Natural killer cell (primary cell): ENCODE data around the gene SOCS7. TPM values are rescaled to one million over a fixed set of nuclear protein-coding genes. Genes with fewer than 3 reads are reported as not detected.

ENCODE experiments used
- ATAC-seq, 3 donors: fragments of 150-1000 bp in 2 of 3; fragments of 200-7000 bp in 1 of 3; cut with Tn5 transposase; 1 replicate in 1 of 3; 2 replicates in 2 of 3; pipeline ENCODE4 v1.10.0; 2021; ENCODE audit warnings: mild to moderate bottlenecking in 2 of 3, moderate library complexity in 2 of 3
- DNase-seq, 2 donors: peaks; one replicate each; pipeline versions ENCODE4 v3.0.0 to v3.0.0-alpha.2; 2013 to 2021; ENCODE audit warnings: mixed read lengths in 1 of 2
- H3K27ac ChIP-seq: one replicate; pipeline ENCODE4 v1.5.1; 2013; ENCODE audit warnings: mild to moderate bottlenecking, low read length
- H3K27me3 ChIP-seq: one replicate; pipeline ENCODE4 v1.6.1; 2013; ENCODE audit warnings: low read length; ENCODE audit not compliant: control insufficient read depth, insufficient read depth
- H3K36me3 ChIP-seq: one replicate; pipeline ENCODE4 v1.6.1; 2013; ENCODE audit warnings: low read length; ENCODE audit not compliant: control insufficient read depth, insufficient read depth
- H3K4me1 ChIP-seq: one replicate; pipeline ENCODE4 v1.6.1; 2013; ENCODE audit warnings: low read length; ENCODE audit not compliant: control insufficient read depth, insufficient read depth
- H3K4me3 ChIP-seq: one replicate; pipeline ENCODE4 v1.5.1; 2013; ENCODE audit warnings: low read length
- H3K9me3 ChIP-seq: one replicate; pipeline ENCODE4 v1.6.1; 2013; ENCODE audit warnings: low read length; ENCODE audit not compliant: control insufficient read depth, insufficient read depth
- H3K27ac Mint-ChIP-seq, 2 donors: one replicate each; pipeline ENCODE4 v1.8.0; 2022; ENCODE audit warnings: mild to moderate bottlenecking in 2 of 2, mixed read lengths in 2 of 2, moderate library complexity in 1 of 2
- H3K27me3 Mint-ChIP-seq, 2 donors: one replicate each; pipeline ENCODE4 v1.8.0; 2022; ENCODE audit warnings: low read depth in 2 of 2, mixed read lengths in 2 of 2
- H3K36me3 Mint-ChIP-seq: one replicate; pipeline ENCODE4 v1.8.0; 2022; ENCODE audit warnings: mixed read lengths
- H3K4me1 Mint-ChIP-seq, 2 donors: one replicate each; pipeline ENCODE4 v1.8.0; 2022; ENCODE audit warnings: mixed read lengths in 2 of 2
- H3K4me3 Mint-ChIP-seq: one replicate; pipeline ENCODE4 v1.8.0; 2022; ENCODE audit warnings: mild to moderate bottlenecking, moderate library complexity, mixed read lengths
- H3K9me3 Mint-ChIP-seq, 2 donors: one replicate each; pipeline ENCODE4 v1.8.0; 2022; ENCODE audit warnings: mixed read lengths in 2 of 2
- CTCF ChIP-seq: fragments of 200-600 bp; IDR thresholded peaks from one replicate; pipeline ENCODE4 v1.8.0; 2022; ENCODE audit warnings: antibody characterized with exemption
- WGBS: methylation state at CpG from one replicate; pipeline ENCODE4 v1.1.7; 2013; ENCODE audit warnings: missing lambda C conversion rate; ENCODE audit not compliant: insufficient coverage; 5-methylcytosine and 5-hydroxymethylcytosine counted together
- intact Hi-C: fragments of 100-400 bp; cut with micrococcal nuclease; formaldehyde crosslinking; loops from one replicate; pipeline ENCODE4 v1.14.2; 2022
- total RNA-seq, 4 donors: library from RNA; stranded (reverse); fragments of 120-200 nt in 1 of 4; gene quantifications; one replicate each; pipeline versions ENCODE4 v1.2.3 to v1.2.4, GENCODE V29; 2013 to 2022

The SOCS7 gene
- total RNA-seq, 3 donors from 2014 or later (not counting 1 experiment from before 2014, with no cell fraction given) = 13.6 to 31.8 (median 21.2) TPM

- no peak for TF ChIP-seq CTCF
- H3K27me3 Mint-ChIP-seq = peaks cover 0 to 4% of the 10 kb centered on the region in 2 donors
- WGBS = 78% methylated on average over 5 of the region's 5 CpGs
- no peaks in the 10 kb centered on the region for H3K9me3 Mint-ChIP-seq
- no peak overlapping the region for H3K27ac ChIP-seq
- no peaks in the 10 kb centered on the region for H3K36me3 ChIP-seq
- no peak overlapping the region for H3K27ac Mint-ChIP-seq
- no peak for DNase-seq
- H3K9me3 ChIP-seq = no peaks in the 10 kb centered on the region
- H3K4me3 ChIP-seq = no peak overlapping the region
- no peak for ATAC-seq
- no peaks in the 10 kb centered on the region for H3K4me1 ChIP-seq
- H3K27me3 ChIP-seq = no peaks in the 10 kb centered on the region
- H3K36me3 Mint-ChIP-seq = no peaks in the 10 kb centered on the region
- intact Hi-C loops = no loop called here
- H3K4me1 Mint-ChIP-seq = no peaks in the 10 kb centered on the region
- H3K4me3 Mint-ChIP-seq = no peak overlapping the region
These were observed 10.5 kb upstream of the SOCS7 start for GRCh38 chr17:38341035-38341721.

DNA sequence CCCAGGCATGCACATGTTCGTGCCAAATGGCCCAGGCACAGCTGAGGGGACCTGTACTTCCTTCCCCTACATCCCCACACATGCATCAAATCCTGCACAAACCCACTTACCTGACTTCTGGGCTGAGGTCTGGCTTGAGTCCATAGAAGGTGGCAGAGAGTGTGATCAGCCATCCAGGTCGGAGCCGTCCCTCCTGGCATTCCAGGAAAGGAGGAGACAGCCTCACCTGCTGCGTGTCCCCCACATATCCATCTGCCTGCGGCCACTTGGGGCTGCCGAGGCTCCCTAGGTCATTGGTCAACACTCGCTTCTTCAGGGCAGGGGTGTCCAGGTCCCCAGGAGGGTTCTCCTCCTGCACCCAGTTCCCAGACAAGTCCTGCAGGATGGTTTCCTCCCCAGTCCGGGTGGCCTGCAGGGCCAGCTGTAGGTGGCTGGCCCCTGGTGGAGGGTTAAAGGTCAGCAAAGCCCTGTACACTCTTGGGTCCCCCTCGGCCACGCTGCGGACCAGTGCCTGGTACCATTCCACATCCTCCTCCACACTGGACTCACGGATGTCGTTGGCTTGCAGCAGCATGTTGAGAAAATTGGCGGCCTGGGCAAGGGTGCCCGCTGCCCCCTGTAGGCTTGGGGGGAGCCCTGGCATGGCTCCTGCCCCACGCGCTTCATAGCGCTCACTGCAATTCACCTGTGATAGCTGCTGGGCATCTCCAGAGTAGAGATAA lies 8.6 kb upstream of the SOCS7 start:
- no peaks in the 10 kb centered on the region for H3K4me1 ChIP-seq
- no peak overlapping the region for H3K27ac ChIP-seq
- TF ChIP-seq CTCF = no peak
- H3K4me3 ChIP-seq = no peak overlapping the region
- intact Hi-C loops = no loop called here
- no peaks in the 10 kb centered on the region for H3K9me3 Mint-ChIP-seq
- DNase-seq (no peak), ATAC-seq (no peak)
- H3K27me3 Mint-ChIP-seq = peaks cover 0 to 4% of the 10 kb centered on the region in 2 donors
- no peaks in the 10 kb centered on the region for H3K4me1 Mint-ChIP-seq
- H3K27ac Mint-ChIP-seq = no peak overlapping the region
- no peaks in the 10 kb centered on the region for H3K36me3 Mint-ChIP-seq
- no peaks in the 10 kb centered on the region for H3K9me3 ChIP-seq
- no peak overlapping the region for H3K4me3 Mint-ChIP-seq
- no peaks in the 10 kb centered on the region for H3K27me3 ChIP-seq
- WGBS = 85% methylated on average over 18 of the region's 18 CpGs
- no peaks in the 10 kb centered on the region for H3K36me3 ChIP-seq

GRCh38 chr17:38343608-38344419 lies 7.8 kb upstream of the SOCS7 start, which contains the start of gene GPR179:
Gene GPR179 (minus strand): TSS chr17:38343956. CDS start chr17:38343789, 167 bp downstream.
- Mint-ChIP-seq H3K9me3 (no peaks in the 10 kb centered on the region), H3K27ac (no peak within 1 kb of the TSS), H3K4me1 (peaks cover under 1% of the 10 kb centered on the region in 2 donors), H3K27me3 (peaks cover 0 to 4% of the 10 kb centered on the region in 2 donors), H3K4me3 (no peak within 1 kb of the TSS), H3K36me3 (no peaks in the 10 kb centered on the region)
- Histone ChIP-seq H3K27me3 (no peaks in the 10 kb centered on the region), H3K27ac (no peak within 1 kb of the TSS), H3K9me3 (no peaks in the 10 kb centered on the region), H3K4me3 (no peak within 1 kb of the TSS), H3K36me3 (no peaks in the 10 kb centered on the region), H3K4me1 (no peaks in the 10 kb centered on the region)
- ATAC-seq (no peak), DNase-seq (no peak)
- intact Hi-C loops = no loop called here
- TF ChIP-seq CTCF = no peak
- WGBS = 89% methylated on average over 16 of the region's 18 CpGs
